Stimulated activated CD4-positive, alpha-beta T cell treated with anti-CD3 and anti-CD28 coated beads, TNF-alpha, amount 100 ng/mL, for 4 hours (primary cell): ENCODE measurements around the gene CCNF.

Experiments used
- DNase-seq, 3 experiments: peaks; one replicate each; pipeline ENCODE4 v3.0.0-alpha.2; 2020; ENCODE audit warnings: low read depth in 3 of 3

Gene CCNF

GRCh38 chr16:2456551-2457153 is 27.4 kb downstream of the CCNF start:
- DNase-seq, result no peak

DNA sequence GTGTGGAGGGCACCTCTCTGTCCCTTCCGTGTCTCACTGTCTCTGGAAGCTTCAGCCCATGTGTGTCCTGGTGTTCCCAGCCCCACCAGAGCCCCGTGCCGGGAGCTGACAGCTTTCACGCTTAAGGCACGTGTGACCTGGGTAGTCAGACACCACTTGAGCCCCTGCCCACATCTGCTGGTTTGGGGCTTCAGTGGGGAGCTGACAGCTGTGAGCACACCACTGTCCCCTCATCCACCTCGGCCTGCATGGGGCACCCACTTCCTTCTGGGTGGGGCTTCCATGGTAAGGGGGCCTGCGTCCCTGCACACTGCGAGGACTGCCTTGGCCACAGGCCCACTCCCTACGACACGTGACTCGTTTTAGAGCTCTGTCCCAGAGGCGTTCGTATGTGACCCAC is 28.0 kb downstream of the CCNF start:
- no peak for DNase-seq

DNA sequence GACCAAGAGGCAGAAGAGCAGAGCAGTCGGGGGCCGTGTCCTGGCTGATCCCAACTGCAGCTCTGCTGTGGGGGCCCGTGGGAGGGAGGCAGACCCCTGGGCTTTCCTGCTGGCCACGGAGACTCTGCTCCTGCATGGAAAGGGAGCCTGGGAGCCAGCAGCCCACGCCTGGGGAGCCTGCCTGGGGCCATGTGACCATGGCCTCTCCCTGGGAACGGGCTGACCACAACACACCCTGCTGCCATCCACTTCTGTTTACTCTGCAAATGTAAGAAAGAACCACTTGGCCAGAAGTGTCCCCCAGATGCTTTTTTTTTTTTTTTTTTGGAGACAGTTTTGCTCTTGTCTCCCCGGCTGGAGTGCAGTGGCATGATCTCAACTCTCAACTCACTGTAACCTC is 28.7 kb downstream of the CCNF start:
- no peak for DNase-seq

DNA sequence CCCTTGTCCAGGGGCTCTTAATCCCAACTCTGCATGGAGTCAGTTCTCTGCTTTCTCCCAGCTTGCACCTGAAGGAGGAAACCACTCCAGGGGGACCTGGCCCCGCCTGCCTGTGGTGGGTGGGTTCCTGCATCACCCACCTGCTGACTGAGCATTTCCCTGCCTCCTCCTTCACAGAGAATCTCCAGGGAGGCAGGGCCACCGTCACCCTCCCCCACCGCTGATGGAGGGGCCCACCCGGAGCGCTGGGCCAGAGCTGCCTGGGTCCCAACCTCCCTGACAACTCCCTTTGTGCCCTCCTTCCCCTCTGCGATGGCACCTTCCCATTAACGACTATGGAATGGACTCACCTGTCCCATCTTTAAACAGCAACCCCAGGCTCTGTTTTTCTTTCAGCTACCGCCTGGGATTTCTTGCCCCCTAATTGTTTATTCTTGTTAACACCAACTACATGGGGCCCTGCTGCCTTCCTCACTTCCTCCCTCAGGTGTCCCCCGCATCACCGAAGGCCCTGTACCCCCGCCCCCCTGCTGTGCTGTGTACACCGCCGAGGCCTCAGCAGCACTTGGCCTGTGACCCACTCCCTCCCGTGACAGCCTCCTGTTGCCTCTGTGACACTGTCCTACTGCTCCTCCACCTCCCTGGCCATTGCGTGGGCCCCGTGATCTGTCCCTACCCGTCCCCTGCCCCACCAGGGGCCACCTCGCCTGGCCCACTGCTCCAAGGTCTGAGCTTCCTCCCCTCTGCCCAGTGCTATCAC is 29.8 kb downstream of the CCNF start:
- no peak for DNase-seq

GRCh38 chr16:2459647-2460390 is 30.6 kb downstream of the CCNF start, which contains the start of gene TEDC2:
TEDC2 (plus strand) TSS chr16:2460109; CDS start chr16:2460145, 36 bp downstream.
- DNase-seq, result peak; percentile 93 to 96 (median 95)

- DNase-seq, result no peak
Observed at GRCh38 chr16:2460391-2460713, 31.1 kb downstream of the CCNF start.

DNA sequence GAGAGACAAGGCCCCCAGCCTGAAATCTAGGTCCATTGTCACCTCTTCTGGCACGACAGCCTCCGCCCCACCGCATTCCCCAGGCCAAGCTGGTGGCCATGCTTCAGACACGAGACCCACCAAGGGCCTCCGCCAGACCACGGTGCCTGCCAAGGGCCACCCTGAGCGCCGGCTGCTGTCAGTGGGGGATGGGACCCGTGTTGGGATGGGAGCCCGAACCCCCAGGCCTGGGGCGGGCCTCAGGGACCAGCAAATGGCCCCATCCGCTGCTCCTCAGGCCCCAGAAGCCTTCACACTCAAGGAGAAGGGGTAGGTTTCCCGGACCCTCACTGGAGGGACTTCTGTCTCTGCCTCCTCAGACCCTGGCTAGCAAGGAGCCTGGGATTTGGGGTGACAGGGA is 31.7 kb downstream of the CCNF start:
- no peak for DNase-seq

DNA sequence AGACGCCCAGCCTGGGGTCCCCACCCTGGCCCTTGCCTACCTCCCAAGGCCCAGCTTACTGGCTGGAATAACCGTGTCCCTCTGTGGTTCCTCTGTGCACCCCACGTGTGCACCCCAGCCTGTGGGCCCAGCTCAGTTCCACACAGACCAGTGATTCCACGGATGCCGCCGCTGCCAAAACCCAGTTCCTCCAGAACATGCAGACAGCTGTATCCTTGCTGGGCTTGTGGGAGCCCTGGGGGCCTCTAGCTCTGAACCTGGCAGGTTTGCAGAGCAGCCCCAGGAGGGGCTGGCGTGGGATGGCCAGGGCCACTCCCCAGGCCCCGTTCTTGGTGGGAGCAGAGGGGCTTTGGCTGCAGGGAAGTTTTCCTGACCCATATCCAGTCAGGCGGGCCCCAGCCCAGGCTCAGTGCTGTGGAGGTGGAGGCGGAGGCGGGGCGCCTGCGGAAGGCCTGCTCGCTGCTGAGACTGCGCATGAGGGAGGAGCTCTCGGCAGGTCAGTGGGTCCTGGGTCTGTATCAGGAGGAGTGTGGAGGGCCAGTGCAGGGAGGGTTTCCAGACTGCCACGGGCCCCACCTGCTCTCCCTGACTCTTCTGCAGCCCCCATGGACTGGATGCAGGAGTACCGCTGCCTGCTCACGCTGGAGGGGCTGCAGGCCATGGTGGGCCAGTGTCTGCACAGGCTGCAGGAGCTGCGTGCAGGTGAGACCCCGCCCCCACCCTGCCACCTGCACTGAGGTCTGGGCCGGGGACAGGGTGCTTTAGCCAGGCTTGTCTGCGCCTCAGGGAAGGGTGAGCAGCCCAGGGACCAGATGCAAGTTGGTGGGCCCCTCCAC is 33.0 kb downstream of the CCNF start:
- no peak for DNase-seq

- DNase-seq, result no peak
Observed at GRCh38 chr16:2464333-2464732, 35.1 kb downstream of the CCNF start.

DNA sequence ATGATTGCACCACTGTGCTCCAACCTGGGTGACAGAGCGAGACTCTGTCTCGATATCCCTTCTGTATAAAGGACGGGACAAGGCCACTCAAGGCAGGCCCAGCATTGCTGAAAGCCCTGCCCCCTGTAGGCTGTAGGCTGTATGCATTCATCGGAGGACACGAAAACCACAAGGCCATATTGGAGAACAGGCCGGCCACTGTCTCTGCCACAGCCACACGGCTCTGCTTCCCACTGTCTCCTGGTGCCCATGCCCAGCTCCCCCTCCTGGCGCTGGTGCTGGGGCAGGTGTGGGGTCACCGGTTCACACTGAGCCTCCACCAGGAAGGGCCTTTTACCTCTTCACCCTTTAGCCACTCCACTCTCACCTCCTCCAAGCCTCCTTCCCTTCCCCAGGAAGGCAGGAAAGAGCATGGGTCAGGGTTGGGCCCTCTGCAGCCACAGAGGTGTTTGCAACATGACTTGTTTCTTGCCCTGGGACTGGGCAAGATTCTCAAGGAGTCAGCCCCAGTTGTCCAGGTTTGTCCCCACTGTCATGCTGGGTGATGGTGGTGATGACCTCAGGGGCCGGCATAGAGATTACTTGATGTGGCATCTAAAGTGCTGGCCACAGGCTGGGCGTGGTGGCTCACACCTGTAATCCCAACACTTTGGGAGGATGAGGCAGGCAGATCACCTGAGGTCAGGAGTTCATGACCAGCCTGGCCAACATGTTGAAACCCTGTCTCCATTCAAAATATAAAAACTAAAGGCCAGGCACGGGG is 36.6 kb downstream of the CCNF start:
- DNase-seq, result no peak

- DNase-seq, result no peak
Observed at GRCh38 chr16:2466667-2467527, 37.6 kb downstream of the CCNF start.

DNA sequence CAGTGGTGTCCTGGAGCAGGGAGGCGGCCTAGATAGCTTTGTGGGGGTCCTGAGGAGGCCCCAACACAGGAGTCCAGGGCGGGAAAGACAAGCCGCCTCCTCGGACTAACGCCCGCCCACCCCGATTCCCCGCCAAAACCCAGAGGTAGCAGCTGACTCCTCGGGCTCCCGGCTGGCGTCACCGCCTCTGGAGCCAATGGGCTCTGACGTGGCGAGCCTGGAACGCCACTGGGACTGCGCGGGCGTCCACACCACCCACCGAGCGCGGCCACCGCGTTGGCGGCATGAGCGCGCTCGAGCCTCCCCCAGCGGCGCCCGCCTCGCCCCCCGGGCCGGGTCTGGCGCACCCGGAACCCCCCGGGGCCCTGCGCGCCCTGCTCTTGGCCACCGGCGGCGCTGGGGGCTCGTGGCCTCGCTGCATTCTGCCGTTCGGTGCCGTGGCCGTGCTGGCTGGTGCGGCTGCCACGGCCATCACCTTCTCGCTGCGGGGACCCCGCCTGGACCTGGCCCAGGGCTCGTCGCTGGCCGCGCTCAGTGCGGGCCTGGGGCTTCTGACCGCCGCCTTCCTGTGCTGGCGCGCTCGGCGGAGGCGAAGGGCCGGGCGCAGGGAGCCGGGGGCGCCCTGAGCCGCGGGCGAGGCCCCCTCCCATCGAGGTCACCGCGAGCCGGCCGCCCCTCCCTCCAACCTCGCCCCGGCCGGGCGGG is 38.4 kb downstream of the CCNF start:
- DNase-seq, result no peak

GRCh38 chr16:2468233-2468724 is 39.0 kb downstream of the CCNF start:
- no peak for DNase-seq

DNA sequence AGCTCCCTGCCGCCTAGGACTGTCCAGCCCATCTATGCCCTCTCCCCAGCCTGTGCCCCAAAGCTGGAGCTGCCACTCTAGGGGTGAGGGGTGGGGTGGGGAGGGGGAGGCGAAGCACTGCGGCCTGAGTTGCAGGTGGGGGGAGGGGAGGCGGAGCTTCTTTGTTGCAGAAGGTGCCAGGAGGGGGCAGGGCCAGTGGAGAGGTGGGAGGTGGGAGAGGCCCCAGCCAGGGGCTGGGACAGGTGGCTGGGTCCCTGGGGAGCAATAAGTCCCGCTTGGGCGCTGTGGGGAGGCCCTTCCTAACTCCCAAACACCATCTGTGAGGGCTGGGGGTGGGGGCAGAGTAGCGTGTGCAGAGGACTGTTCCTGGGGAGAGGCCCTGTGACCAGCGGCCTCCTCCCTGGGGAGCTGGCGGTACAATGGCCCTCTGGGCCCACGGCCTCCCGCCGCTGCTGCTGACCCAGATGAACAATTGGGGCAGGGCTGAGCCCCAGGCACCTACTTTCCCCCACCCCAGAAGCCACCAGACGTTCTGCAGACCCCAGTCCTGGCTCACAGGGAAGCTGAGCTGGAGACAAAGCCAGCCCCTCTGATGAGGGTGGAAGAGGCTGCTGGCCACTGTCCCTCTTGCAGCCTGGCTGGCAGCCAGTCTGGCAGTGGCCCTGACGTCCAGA is 39.6 kb downstream of the CCNF start:
- DNase-seq, result no peak

DNA sequence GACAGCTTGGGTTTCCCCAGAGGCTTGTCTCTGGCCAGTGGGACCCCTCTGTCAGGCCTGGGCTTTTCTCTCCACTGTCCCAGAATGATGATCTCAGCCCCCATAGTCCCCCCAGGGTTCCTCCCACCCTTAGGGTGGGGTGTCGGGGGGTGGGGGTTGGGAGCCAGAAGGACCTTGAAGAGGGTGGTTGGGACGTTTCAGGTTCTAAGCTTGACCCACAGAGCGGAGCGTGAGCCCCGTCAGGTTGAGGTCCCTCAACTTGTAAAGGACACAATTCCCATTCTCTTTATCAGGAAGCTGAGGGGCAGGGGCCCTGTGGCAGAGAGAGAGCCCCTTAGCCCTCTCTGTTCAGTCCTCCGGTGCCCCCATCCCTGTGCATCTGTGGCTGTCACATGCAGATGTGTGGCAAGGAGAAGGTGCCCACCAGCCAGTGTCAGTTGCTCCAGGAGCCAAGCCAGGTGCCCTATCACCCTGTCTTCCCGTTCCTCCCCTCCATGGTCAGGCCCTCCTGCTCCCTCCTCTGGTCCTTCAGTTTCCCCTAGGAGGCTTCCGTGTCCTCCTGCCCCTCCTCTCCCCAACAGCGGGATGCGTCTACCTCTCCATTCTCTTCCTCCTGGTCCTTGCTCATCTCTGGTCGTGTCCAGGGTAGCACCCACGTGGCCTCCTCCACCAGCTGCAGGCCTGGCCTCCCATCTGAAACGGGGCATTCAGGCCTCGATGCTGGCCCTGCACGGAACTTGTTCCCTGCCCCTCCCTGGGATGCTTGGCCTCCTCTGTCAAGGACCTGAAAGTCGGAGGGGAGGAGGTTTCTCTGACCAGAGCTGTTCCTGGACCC is 40.4 kb downstream of the CCNF start:
- DNase-seq, result no peak

DNA sequence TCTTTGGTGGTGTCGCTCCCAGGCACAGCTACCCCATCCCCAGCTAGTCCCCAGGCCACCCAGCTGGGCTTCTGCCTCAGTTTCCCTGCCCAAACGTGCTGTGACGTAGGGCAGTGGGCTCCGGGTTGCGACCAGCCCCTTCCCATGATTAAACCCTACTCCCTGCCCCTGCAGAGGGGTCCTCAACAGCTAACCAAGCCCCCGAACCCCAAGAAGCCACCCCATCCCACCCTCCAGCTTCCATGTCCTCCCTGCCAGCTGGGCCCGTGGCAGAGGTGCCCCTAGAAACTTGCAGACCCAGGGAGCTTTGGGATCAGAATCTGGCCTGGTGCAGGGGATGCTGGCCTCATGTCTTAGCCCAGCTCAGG is 41.0 kb downstream of the CCNF start:
- DNase-seq, result no peak

GRCh38 chr16:2470603-2471015 is 41.4 kb downstream of the CCNF start:
- no peak for DNase-seq

GRCh38 chr16:2471016-2471652 is 41.9 kb downstream of the CCNF start, which contains the start of gene NTN3:
NTN3 (plus strand) TSS chr16:2471297; CDS start chr16:2471702, 405 bp downstream.
- no peak for DNase-seq
